ENCODE data around the gene SIK3.

Gene SIK3

DNA sequence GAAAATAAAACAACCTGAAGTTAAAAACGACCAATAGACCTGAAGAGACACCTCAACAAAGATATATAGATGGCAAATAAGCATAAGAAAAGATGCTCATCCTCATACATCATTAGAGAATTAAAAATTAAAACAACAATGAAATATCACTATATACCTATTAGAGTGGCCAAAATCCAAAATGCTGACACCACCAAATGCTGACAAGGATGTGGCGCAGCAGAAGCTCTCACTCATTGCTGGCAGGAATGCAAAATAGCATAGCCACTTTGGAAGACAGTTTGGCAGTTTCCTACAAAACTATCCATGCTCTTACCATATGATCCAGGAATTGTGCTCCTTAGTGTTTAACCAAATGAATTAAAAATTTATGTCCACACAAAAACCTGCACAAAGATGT is 205.9 kb downstream of the SIK3 start:
- TF ChIP-seq, protein P1, sequence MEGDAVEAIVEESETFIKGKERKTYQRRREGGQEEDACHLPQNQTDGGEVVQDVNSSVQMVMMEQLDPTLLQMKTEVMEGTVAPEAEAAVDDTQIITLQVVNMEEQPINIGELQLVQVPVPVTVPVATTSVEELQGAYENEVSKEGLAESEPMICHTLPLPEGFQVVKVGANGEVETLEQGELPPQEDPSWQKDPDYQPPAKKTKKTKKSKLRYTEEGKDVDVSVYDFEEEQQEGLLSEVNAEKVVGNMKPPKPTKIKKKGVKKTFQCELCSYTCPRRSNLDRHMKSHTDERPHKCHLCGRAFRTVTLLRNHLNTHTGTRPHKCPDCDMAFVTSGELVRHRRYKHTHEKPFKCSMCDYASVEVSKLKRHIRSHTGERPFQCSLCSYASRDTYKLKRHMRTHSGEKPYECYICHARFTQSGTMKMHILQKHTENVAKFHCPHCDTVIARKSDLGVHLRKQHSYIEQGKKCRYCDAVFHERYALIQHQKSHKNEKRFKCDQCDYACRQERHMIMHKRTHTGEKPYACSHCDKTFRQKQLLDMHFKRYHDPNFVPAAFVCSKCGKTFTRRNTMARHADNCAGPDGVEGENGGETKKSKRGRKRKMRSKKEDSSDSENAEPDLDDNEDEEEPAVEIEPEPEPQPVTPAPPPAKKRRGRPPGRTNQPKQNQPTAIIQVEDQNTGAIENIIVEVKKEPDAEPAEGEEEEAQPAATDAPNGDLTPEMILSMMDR (IDR thresholded peaks at IDR 0.05; ENCODE audit: low read depth, low read length, missing control alignments): no peak
- no peak for DNase-seq (ENCODE audit: low read depth)
- no peak overlapping the region for H3K4me3 ChIP-seq (ENCODE audit: low read depth, low read length)

DNA sequence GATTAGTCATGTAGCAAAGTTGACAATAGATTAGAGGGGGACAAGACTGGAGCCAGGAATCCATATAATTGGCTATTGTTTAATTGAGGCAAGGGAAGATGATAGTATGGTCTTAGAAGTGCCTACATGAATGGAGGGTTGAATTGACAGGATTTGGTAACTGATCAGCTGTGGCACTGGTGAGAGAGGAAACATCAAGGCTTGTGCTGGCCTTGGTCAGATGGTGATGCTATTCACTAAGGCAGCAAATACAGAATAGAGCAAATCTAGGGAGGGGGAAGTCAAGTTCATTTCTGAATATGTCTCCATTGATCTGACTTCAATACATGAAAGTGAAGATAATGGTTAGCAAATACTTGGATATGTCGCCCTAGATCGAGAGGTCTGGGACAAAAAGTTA is 206.5 kb downstream of the SIK3 start:
- no peak for DNase-seq (ENCODE audit: low read depth)
- no peak overlapping the region for H3K4me3 ChIP-seq (ENCODE audit: low read depth, low read length)
- TF ChIP-seq, protein P1 (IDR thresholded peaks at IDR 0.05; ENCODE audit: low read depth, low read length, missing control alignments): no peak

- no peak for DNase-seq (ENCODE audit: low read depth)
- no peak overlapping the region for H3K4me3 ChIP-seq (ENCODE audit: low read depth, low read length)
- TF ChIP-seq, protein P1 (IDR thresholded peaks at IDR 0.05; ENCODE audit: low read depth, low read length, missing control alignments): no peak
Measured at GRCh38 chr11:116890607-116891006, 207.6 kb downstream of the SIK3 start.

- TF ChIP-seq, protein P1 (IDR thresholded peaks at IDR 0.05; ENCODE audit: low read depth, low read length, missing control alignments): no peak
- H3K4me3 ChIP-seq (ENCODE audit: low read depth, low read length): no peak overlapping the region
- no peak for DNase-seq (ENCODE audit: low read depth)
Measured at GRCh38 chr11:116890193-116890592, 208.0 kb downstream of the SIK3 start.

DNA sequence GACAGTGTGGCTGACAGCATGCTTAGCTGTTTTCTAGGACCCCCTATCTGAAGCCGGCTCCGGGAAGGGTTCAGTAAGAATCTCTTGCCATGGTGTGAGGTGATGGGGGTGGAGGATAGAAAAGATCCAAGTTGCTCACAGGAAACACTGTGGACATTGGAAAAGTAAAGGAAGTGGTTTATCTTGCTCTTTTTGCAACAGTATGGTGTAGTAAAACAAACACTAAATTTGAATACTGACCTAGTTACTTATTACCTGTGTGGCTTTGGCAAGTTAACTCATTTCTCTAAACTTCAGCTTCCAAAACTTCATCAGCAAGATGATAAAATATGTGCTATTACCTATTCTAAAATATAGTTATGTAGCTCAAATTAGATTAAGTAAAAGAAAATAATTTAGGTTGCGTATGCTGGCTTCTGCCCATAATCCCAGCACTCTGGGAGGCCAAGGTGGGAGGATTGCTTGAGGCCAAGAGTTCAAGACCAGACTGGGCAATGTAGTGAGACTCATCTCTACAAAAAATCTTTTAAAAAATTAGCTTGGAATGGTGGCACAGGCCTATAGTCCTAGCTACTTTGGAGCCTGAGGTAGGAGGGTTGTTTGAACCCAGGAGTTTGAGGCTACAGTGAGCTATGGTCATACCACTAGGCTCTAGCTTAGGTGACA is 209.2 kb downstream of the SIK3 start:
- TF ChIP-seq, protein P1 (IDR thresholded peaks at IDR 0.05; ENCODE audit: low read depth, low read length, missing control alignments): no peak
- DNase-seq (ENCODE audit: low read depth): no peak
- H3K4me3 ChIP-seq (ENCODE audit: low read depth, low read length): no peak overlapping the region

- no peak overlapping the region for H3K4me3 ChIP-seq (ENCODE audit: low read depth, low read length)
- TF ChIP-seq, protein P1 (IDR thresholded peaks at IDR 0.05; ENCODE audit: low read depth, low read length, missing control alignments): no peak
- no peak for DNase-seq (ENCODE audit: low read depth)
Measured at GRCh38 chr11:116888024-116888423, 210.2 kb downstream of the SIK3 start.
